Small intestine (tissue), 7 donors: Measurements from ENCODE around the gene ACP6. TPM values are rescaled to one million over a fixed set of nuclear protein-coding genes. Genes with fewer than 3 reads are reported as not detected.

Source experiments
- DNase-seq, 2 donors: peaks; one replicate each; pipeline versions ENCODE4 v3.0.0 to v3.0.0-alpha.2; 2013
- FAIRE-seq: peaks from 2 replicates; lab custom pipeline; 2012; peaks lifted over from hg19 to GRCh38; lab: Jason Lieb, UNC
- H3K27ac ChIP-seq, 3 donors: one replicate each; pipeline ENCODE4 v1.5.1; 2013; ENCODE audit warnings: low read length in 2 of 3, mild to moderate bottlenecking in 2 of 3, control low read depth in 1 of 3, inconsistent platforms in 1 of 3, low read depth in 1 of 3, moderate library complexity in 1 of 3
- H3K27me3 ChIP-seq, 3 donors: one replicate each; pipeline ENCODE4 v1.6.1; 2013; ENCODE audit warnings: low read length in 3 of 3, inconsistent platforms in 1 of 3; ENCODE audit not compliant: control insufficient read depth in 3 of 3, insufficient read depth in 3 of 3
- H3K36me3 ChIP-seq, 3 donors: one replicate each; pipeline ENCODE4 v1.6.1; 2013; ENCODE audit warnings: low read length in 3 of 3, inconsistent platforms in 1 of 3, low read depth in 1 of 3, mild to moderate bottlenecking in 1 of 3, moderate library complexity in 1 of 3; ENCODE audit not compliant: control insufficient read depth in 3 of 3, insufficient read depth in 2 of 3
- H3K4me1 ChIP-seq, 3 donors: one replicate each; pipeline ENCODE4 v1.6.1; 2013; ENCODE audit warnings: low read length in 2 of 3, inconsistent platforms in 1 of 3, low read depth in 1 of 3, mild to moderate bottlenecking in 1 of 3, moderate library complexity in 1 of 3; ENCODE audit not compliant: control insufficient read depth in 3 of 3, insufficient read depth in 2 of 3
- H3K4me3 ChIP-seq, 3 donors: one replicate each; pipeline ENCODE4 v1.5.1; 2013; ENCODE audit warnings: low read length in 3 of 3, control low read depth in 1 of 3, inconsistent platforms in 1 of 3, low read depth in 1 of 3, mild to moderate bottlenecking in 1 of 3, moderate library complexity in 1 of 3
- H3K9me3 ChIP-seq, 2 donors: one replicate each; pipeline ENCODE4 v1.6.1; 2013; ENCODE audit warnings: low read depth in 1 of 2, low read length in 1 of 2; ENCODE audit not compliant: control insufficient read depth in 2 of 2, insufficient read depth in 1 of 2
- WGBS, 3 donors: extraction: QIAGEN DNeasy Blood & Tissue Kit; methylation state at CpG; one replicate each; pipeline ENCODE4 v1.1.7; 2013; 5-methylcytosine and 5-hydroxymethylcytosine counted together
- polyA plus RNA-seq, 4 donors: library from polyadenylated mRNA; stranded (reverse) in 3 of 4; unstranded in 1 of 4; fragments of 200-250 nt in 3 of 4; fragments of 120-200 nt in 1 of 4; gene quantifications; one replicate each; pipeline versions ENCODE4 v1.2.1 to v1.2.3, GENCODE V29; 2013
- donor health status: healthy with polysubstance abuse.
- donor health status: control.
- donor health status: control.
- donor health status: Bipolar disorder and iron deficiency.
- donor health status: healthy.

ACP6 gene
- polyA plus RNA-seq, 4 donors = 3.5 to 25.0 (median 14.2) TPM

DNA sequence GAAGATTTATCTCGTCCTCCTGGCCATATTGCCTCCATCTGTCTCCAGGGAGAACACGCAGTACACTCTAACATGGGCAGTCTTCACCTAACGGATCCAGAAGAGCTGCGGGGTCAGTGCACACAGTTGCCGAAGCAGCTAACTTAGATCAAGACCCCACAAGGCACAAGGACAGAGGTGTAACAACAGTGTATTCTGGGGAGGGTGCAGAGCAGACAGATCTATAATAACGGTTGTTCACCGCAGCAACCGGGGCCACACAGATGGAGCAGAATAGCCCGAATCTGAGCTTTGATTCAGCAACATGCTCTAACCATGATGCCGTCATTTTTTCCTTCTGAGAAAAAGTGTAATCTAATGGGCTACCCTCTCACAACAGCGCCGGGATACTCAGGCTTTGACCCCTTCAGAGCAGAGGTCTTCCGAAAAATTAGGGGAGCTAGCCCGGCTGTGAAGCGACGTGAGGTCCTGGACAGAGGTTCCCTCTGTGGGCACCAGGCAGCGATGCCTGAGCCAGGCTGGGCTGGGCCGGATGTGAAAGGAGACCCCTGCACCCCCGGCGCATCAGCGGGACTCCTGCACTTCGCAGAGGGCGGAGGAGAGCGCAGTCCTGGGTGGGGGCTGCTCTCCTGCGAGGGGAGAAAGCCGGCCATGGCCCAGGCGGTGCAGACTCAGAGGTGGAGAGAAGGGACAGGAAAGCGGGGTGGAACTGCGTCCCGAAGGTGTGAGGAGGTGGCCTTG is 71.5 kb downstream of the ACP6 start:
- FAIRE-seq (no peak), DNase-seq (no peak)
- Histone ChIP-seq H3K4me3 (peak overlapping the region; percentile 73 to 86 (median 83)), H3K27me3 (no peaks in the 10 kb centered on the region), H3K36me3 (no peaks in the 10 kb centered on the region), H3K9me3 (no peaks in the 10 kb centered on the region), H3K27ac (peak overlapping the region in 2 of 3 donors; percentile 79 to 92), H3K4me1 (peaks cover 5 to 11% (median 8%) of the 10 kb centered on the region in 3 donors)
- WGBS, 3 donors = 3 to 6% (median 5%) methylated on average over 28 to 30 of the region's 30 CpGs

DNA sequence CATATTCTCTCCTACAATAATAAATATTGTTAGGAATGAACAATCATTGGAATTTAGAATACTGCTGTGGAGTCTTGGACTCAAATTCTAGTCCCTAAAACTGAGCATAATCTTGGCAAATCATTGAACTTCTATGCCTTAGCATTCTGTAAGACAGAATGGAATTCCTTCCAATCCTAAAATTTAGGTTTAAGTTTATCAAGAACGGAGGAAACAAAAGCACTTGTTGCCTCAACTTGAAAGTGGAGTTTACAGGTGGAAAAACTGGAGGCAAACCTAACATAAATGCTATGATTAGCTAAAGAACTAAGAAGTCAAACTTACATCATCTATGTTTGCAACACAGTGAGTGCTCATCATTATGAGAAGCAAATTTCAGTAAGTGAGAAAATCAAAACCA is 73.3 kb downstream of the ACP6 start:
- peaks cover 0 to 3% of the 10 kb centered on the region in 2 donors for H3K9me3 ChIP-seq
- no peak for FAIRE-seq
- no peaks in the 10 kb centered on the region for H3K27me3 ChIP-seq
- H3K4me1 ChIP-seq = peaks cover 5 to 11% (median 8%) of the 10 kb centered on the region in 3 donors
- no peaks in the 10 kb centered on the region for H3K36me3 ChIP-seq
- no peak overlapping the region for H3K4me3 ChIP-seq
- WGBS, 3 donors = 82 to 93% (median 87%) methylated on average over 1 of the region's 1 CpG
- DNase-seq = no peak
- no peak overlapping the region for H3K27ac ChIP-seq

Other genes with a start within 250 kb of the ACP6 start
- 10 to 100 TPM in 1 of 4 donors, 1 to 10 TPM in 3; 1.6 to 40.7 (median 5.3) TPM for gene BCL9, start 129.0 kb downstream of the ACP6 start, polyA plus RNA-seq
- 10 to 100 TPM in 1 of 4 donors, 1 to 10 TPM in 1, not detected in 2; 3.0 to 16.0 TPM for gene GJA5, start 90.1 kb upstream of the ACP6 start, polyA plus RNA-seq
- gene GJA8, start 232.3 kb upstream of the ACP6 start, polyA plus RNA-seq = not detected